Stomach (tissue), 9 donors: Measurements from ENCODE around the gene ARHGAP4. TPM values are rescaled to one million over a fixed set of nuclear protein-coding genes. Genes with fewer than 3 reads are reported as not detected.
A peak's percentile ranks its signal among the peaks of the same experiment; 100 is the strongest.

ENCODE experiments used
- DNase-seq, 2 donors: peaks; one replicate each; pipeline versions ENCODE4 v3.0.0 to v3.0.0-alpha.2; 2013 to 2019
- H3K27ac ChIP-seq, 5 donors: fragments of 200-600 bp in 4 of 5; sonication (generic) in 4 of 5; one replicate each; pipeline ENCODE4 v1.5.1; 2013 to 2019; ENCODE audit warnings: mild to moderate bottlenecking in 1 of 5, moderate library complexity in 1 of 5
- H3K27me3 ChIP-seq, 3 donors: fragments of 200-600 bp; sonication (generic); one replicate each; pipeline ENCODE4 v1.5.1; 2017 to 2019; ENCODE audit warnings: mixed run types in 1 of 3
- H3K36me3 ChIP-seq, 4 donors: fragments of 200-600 bp; sonication (generic); 1 replicate in 3 of 4; 2 replicates in 1 of 4; pipeline ENCODE4 v1.5.1; 2016 to 2019
- H3K4me1 ChIP-seq, 4 donors: fragments of 200-600 bp; sonication (generic); one replicate each; pipeline ENCODE4 v1.5.1; 2016 to 2019
- H3K4me3 ChIP-seq, 4 donors: fragments of 200-600 bp; sonication (generic) in 3 of 4; one replicate each; pipeline ENCODE4 v1.5.1; 2016 to 2019; ENCODE audit warnings: mild to moderate bottlenecking in 1 of 4
- H3K9me3 ChIP-seq, 4 donors: fragments of 200-600 bp; sonication (generic); one replicate each; pipeline ENCODE4 v1.5.1; 2016 to 2019
- EP300 ChIP-seq: sonication (generic); formaldehyde crosslinking; IDR thresholded peaks from one replicate; pipeline ENCODE4 v1.6.1; 2017; ENCODE audit warnings: antibody characterized with exemption
- POLR2A ChIP-seq, 4 donors: fragments of 450-650 bp; IDR thresholded peaks; one replicate each; pipeline ENCODE4 v1.6.1; 2016; ENCODE audit warnings: antibody characterized with exemption in 4 of 4, control low read depth in 2 of 4, mild to moderate bottlenecking in 1 of 4, moderate library complexity in 1 of 4
- POLR2AphosphoS5 ChIP-seq, 3 donors: sonication (generic); formaldehyde crosslinking; IDR thresholded peaks; one replicate each; pipeline ENCODE4 v1.6.1; 2016; ENCODE audit warnings: antibody characterized with exemption in 3 of 3
- WGBS, 5 donors: extraction: QIAGEN DNeasy Blood & Tissue Kit in 3 of 5; methylation state at CpG; one replicate each; pipeline versions ENCODE4 v1.1.5 to v1.1.7; 2013 to 2018; 5-methylcytosine and 5-hydroxymethylcytosine counted together
- intact Hi-C: fragments of 100-400 bp; cut with DNase I; formaldehyde crosslinking; loops from one replicate; pipeline ENCODE4 v1.15.1; 2023; ENCODE audit warnings: low total_unique reads
- polyA plus RNA-seq, 3 donors: library from polyadenylated mRNA; stranded (reverse); fragments of 200-250 nt; gene quantifications; one replicate each; pipeline ENCODE4 v1.2.3, GENCODE V29; 2013
- total RNA-seq, 5 donors: library from RNA; depleted of rRNA; stranded (reverse); fragments of >200 nt; gene quantifications; one replicate each; pipeline versions ENCODE4 v1.1.0 to v1.2.3, GENCODE V29; 2014 to 2016
- TF ChIP-seq, protein P1 (sequence below), 7 experiments: fragments of 450-650 bp in 4 of 7; fragments of 200-600 bp in 3 of 7; sonication (generic) in 3 of 7; IDR thresholded peaks; one replicate each; pipeline ENCODE4 v1.5.1; 2016 to 2019; ENCODE audit warnings: antibody characterized with exemption in 7 of 7, control low read depth in 2 of 7, mild to moderate bottlenecking in 1 of 7
- donor health status: healthy with polysubstance abuse.
- donor health status: Bipolar disorder and iron deficiency.
- donor health status: healthy.

The ARHGAP4 gene
- total and polyA plus RNA-seq, 8 donors: 18.5 to 93.9 (median 40.3) TPM

DNA sequence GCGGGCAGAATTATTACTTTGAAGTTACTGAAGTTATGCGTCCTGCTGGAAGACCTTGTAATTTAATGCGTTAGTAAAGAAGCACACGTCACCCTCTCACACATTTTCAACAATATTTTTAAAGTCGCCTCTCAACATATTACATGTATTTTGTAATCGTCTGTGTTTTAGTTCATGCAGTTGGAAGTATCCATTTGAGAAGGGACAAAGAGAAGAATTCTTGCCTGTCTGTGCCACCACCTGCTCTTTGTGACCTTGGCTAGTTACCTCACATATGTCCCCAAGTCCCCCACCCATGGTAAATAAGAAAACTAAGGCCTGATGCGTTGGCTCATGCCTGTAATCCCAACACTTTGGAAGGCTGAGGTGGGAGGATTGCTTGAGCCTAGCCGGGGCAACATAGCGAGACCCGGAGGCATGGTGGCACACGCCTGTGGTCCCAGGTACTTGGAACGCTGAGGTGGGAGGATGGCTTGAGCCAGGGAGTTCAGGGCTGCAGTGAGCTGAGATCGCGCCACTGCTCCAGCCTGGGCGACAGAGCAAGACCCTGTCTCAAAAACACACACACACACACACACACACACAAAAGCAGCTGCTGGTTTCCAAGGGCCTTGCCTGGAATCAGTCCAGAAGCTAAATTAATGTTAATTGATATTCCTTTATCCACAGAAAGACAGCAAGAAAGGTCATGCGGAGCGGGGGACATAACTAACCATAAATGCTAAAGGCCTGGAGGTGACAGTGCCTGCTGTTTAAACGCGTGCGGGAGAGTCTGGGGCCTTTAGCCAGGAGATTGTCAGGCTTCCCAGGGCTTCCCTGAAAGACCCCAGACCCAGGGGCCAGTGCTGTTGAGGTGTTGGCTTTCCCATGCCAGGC, 47.3 kb upstream of the ARHGAP4 start:
- Histone ChIP-seq H3K4me3 (peak overlapping the region; percentile 77 to 90 (median 84)), H3K36me3 (no peaks in the 10 kb centered on the region), H3K4me1 (peaks cover 22 to 41% (median 34%) of the 10 kb centered on the region in 4 donors), H3K27me3 (no peaks in the 10 kb centered on the region), H3K27ac (peak overlapping the region; percentile 96 to 99 (median 99)), H3K9me3 (no peaks in the 10 kb centered on the region)
- TF ChIP-seq, protein P1, sequence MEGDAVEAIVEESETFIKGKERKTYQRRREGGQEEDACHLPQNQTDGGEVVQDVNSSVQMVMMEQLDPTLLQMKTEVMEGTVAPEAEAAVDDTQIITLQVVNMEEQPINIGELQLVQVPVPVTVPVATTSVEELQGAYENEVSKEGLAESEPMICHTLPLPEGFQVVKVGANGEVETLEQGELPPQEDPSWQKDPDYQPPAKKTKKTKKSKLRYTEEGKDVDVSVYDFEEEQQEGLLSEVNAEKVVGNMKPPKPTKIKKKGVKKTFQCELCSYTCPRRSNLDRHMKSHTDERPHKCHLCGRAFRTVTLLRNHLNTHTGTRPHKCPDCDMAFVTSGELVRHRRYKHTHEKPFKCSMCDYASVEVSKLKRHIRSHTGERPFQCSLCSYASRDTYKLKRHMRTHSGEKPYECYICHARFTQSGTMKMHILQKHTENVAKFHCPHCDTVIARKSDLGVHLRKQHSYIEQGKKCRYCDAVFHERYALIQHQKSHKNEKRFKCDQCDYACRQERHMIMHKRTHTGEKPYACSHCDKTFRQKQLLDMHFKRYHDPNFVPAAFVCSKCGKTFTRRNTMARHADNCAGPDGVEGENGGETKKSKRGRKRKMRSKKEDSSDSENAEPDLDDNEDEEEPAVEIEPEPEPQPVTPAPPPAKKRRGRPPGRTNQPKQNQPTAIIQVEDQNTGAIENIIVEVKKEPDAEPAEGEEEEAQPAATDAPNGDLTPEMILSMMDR (IDR thresholded peaks at IDR 0.05): no peak
- TF ChIP-seq POLR2A (IDR thresholded peaks at IDR 0.05): no peak
- no peak for TF ChIP-seq POLR2AphosphoS5 (IDR thresholded peaks at IDR 0.05)
- no peak for TF ChIP-seq EP300
- intact Hi-C loops: no loop called here
- WGBS, 5 donors: 18 to 45% (median 28%) methylated on average over 16 to 20 of the region's 20 CpGs
- DNase-seq: peak in 1 of 2 donors; percentile 47

DNA sequence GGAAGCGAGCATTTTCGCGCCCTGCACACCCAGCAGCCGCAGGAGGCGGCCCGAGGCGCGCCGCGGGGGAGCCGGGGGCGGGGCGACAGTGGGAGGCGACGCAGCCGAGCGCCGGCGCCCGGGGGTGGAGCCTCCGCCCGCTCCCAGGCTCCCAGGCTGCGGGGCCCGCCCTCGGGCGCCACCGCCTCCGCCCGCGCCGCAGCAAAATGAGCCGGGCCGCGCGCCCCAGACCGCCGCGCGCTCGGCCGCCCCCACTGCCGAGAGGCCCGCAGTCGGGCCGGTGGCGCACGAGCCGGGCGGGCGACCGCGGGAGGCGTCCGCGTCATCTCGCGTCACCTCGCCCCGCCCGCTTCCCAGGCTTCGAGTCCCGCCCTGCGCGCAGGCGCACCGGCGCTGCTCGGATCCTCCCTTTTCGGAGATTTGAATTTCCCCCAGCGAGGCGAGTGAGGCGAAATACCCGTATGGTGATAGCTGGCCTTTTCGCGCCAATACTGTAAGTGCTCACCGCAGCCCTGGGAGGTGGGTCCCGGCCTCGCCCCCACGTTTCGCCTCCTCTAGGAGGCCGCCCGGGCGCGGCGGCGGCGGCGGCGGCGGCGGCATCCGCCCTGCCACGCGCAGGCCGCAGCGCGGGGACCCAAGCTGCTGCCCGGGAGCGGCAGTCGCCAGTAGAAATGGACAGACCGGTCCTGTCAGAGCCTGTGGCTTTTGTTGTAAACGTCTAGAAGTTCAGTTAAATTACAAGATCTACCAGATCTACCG, 46.5 kb upstream of the ARHGAP4 start, which contains the start of gene TMEM187:
Gene TMEM187, plus strand, starts transcription at position 387 of the 759 bp plus-strand sequence. CDS start 9,309 bp downstream, outside the sequence.
- no peaks in the 10 kb centered on the region for H3K9me3 ChIP-seq
- peak within 1 kb of the TSS; percentile 77 to 90 (median 84) for H3K4me3 ChIP-seq
- peak; percentile 14 to 61 (median 36) for TF ChIP-seq POLR2AphosphoS5 (IDR thresholded peaks at IDR 0.05)
- no peak for TF ChIP-seq EP300
- peak within 1 kb of the TSS; percentile 96 to 99 (median 99) for H3K27ac ChIP-seq
- peaks cover 31 to 50% (median 42%) of the 10 kb centered on the region in 4 donors for H3K4me1 ChIP-seq
- peak; percentile 88 to 96 for DNase-seq
- intact Hi-C loops: no loop called here
- 0 to 14% (median 4%) methylated on average over 5 to 77 of the region's 103 CpGs for WGBS, 5 donors
- H3K36me3 ChIP-seq: no peaks in the 10 kb centered on the region
- H3K27me3 ChIP-seq: no peaks in the 10 kb centered on the region

DNA sequence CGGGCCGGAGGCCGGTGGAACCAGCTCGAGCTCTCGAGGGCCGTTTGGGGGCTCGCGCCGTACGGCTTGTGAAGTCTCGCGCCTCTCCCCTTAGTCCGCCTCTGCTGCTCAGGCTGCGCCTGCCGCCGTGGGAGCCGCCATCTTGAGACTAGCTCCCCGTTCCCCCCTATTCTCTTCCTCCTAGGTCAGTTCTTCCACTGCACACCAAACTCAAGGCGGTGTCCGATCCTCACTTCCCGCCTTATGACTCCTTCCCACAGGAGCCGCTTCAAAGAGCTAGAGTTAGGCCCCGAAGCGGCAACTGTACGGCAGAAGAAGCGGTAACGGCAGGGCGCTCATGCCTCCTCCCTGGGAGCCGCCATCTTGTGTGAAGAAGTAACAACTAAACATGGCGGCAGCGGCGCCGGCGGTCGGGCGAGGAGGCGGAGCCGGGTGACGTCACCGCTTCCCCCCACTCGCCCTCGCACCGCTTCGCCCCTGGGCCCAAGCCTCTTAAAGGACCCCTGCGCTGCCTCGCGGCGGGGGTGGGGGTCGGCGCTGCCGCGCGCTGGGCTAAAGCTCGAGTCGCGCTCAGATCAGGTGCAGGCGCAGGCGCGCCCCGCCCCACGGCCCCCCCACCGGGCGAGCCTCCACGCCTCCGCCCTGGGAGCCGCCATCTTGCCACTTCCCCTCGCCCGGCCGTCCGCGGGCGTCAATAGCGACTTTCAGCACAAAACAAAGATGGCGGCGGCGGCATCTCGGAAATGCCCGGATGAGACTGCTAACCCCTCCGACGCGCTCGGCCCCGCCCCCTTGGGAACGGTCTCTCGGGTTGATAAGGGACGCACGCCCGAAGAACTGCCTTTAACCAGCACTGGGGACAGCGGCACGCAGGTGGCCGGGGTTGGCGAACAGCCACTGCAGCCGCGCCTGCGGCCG, 45.6 kb upstream of the ARHGAP4 start, which contains the start of gene HCFC1:
Gene HCFC1, minus strand, starts transcription at position 369 of the 918 bp plus-strand sequence. CDS start 978 bp downstream, outside the sequence.
- WGBS, 5 donors: 0 to 23% (median 2%) methylated on average over 9 to 96 of the region's 96 CpGs
- no peaks in the 10 kb centered on the region for H3K36me3 ChIP-seq
- peak within 1 kb of the TSS; percentile 77 to 90 (median 84) for H3K4me3 ChIP-seq
- no peaks in the 10 kb centered on the region for H3K9me3 ChIP-seq
- peak; percentile 93 to 98 for DNase-seq
- peak in 1 of 4 donors; percentile 49 for TF ChIP-seq POLR2A (IDR thresholded peaks at IDR 0.05)
- TF ChIP-seq, protein P1 (IDR thresholded peaks at IDR 0.05): no peak
- TF ChIP-seq POLR2AphosphoS5 (IDR thresholded peaks at IDR 0.05): peak; percentile 28 to 60 (median 42)
- H3K27me3 ChIP-seq: no peaks in the 10 kb centered on the region
- H3K27ac ChIP-seq: peak within 1 kb of the TSS; percentile 96 to 99 (median 99)
- peaks cover 39 to 58% (median 51%) of the 10 kb centered on the region in 4 donors for H3K4me1 ChIP-seq
- intact Hi-C loops: no loop called here

DNA sequence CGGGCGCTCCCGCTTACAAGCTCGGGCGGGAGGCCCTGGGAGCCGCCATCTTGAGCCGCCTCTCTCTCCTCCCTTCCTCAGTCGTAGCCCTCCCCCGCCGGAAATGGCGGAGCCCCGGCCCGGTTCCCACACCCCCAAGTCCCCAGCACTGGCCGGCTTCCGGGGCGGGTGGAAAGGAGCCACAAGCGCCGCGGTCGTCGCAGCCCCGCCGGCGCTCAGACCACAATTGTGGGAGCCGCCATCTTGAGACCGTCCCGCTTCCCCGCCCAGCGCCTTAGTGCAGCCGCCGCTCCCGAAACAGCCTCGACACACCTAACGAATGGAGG, 45.0 kb upstream of the ARHGAP4 start:
- H3K27me3 ChIP-seq: no peaks in the 10 kb centered on the region
- peak overlapping the region; percentile 96 to 99 (median 99) for H3K27ac ChIP-seq
- 0 to 8% (median 6%) methylated on average over 25 to 34 of the region's 34 CpGs; no CpG with 5 or more reads in 1 of the 5 donors for WGBS, 5 donors
- peak overlapping the region; percentile 77 to 90 (median 84) for H3K4me3 ChIP-seq
- H3K4me1 ChIP-seq: peaks cover 45 to 64% (median 57%) of the 10 kb centered on the region in 4 donors
- TF ChIP-seq POLR2A (IDR thresholded peaks at IDR 0.05): peak in 1 of 4 donors; percentile 41
- TF ChIP-seq EP300: no peak
- TF ChIP-seq, protein P1 (IDR thresholded peaks at IDR 0.05): no peak
- TF ChIP-seq POLR2AphosphoS5 (IDR thresholded peaks at IDR 0.05): peak; percentile 13 to 60 (median 58)
- intact Hi-C loops: no loop called here
- H3K36me3 ChIP-seq: no peaks in the 10 kb centered on the region
- DNase-seq: peak; percentile 91 to 97
- no peaks in the 10 kb centered on the region for H3K9me3 ChIP-seq
